Esophagus muscularis mucosa (tissue), 4 donors: ENCODE measurements around the gene ADGRB2. TPM values are rescaled to one million over a fixed set of nuclear protein-coding genes. Genes with fewer than 3 reads are reported as not detected.

ENCODE experiments used
- DNase-seq: peaks from one replicate; pipeline ENCODE4 v3.0.0-alpha.2; 2017; ENCODE audit errors: extremely low spot score
- H3K27ac ChIP-seq, 4 donors: fragments of 200-600 bp; sonication (generic); replicated peaks in 1 of 4; 1 replicate in 3 of 4; 2 replicates in 1 of 4; pipeline ENCODE4 v1.5.1; 2016 to 2019; ENCODE audit warnings: mild to moderate bottlenecking in 1 of 4
- H3K27me3 ChIP-seq, 4 donors: fragments of 200-600 bp; sonication (generic); one replicate each; pipeline versions ENCODE4 v1.5.1 to v1.6.0; 2016 to 2019
- H3K36me3 ChIP-seq, 4 donors: fragments of 200-600 bp; sonication (generic); one replicate each; pipeline ENCODE4 v1.5.1; 2016 to 2019
- H3K4me1 ChIP-seq, 4 donors: fragments of 200-600 bp; sonication (generic); one replicate each; pipeline ENCODE4 v1.5.1; 2016 to 2019
- H3K4me3 ChIP-seq, 4 donors: fragments of 200-600 bp; sonication (generic); 1 replicate in 2 of 4; 2 replicates in 2 of 4; pipeline ENCODE4 v1.5.1; 2016 to 2019; ENCODE audit warnings: mild to moderate bottlenecking in 4 of 4, moderate library complexity in 1 of 4
- H3K9me3 ChIP-seq, 4 donors: fragments of 200-600 bp; sonication (generic); 1 replicate in 3 of 4; 2 replicates in 1 of 4; pipeline ENCODE4 v1.5.1; 2016 to 2019
- CTCF ChIP-seq, 3 experiments: fragments of 200-600 bp in 2 of 3; fragments of 450-650 bp in 1 of 3; sonication (generic) in 2 of 3; IDR thresholded peaks; one replicate each; pipeline ENCODE4 v1.5.1; 2017 to 2019; ENCODE audit warnings: antibody characterized with exemption in 3 of 3, mild to moderate bottlenecking in 2 of 3, moderate library complexity in 1 of 3
- EP300 ChIP-seq: sonication (generic); formaldehyde crosslinking; IDR thresholded peaks from one replicate; pipeline ENCODE4 v1.6.1; 2017; ENCODE audit warnings: antibody characterized with exemption
- POLR2A ChIP-seq: fragments of 450-650 bp; IDR thresholded peaks from one replicate; pipeline ENCODE4 v1.6.1; 2017; ENCODE audit warnings: antibody characterized with exemption, moderate library complexity, mild to moderate bottlenecking, low read depth
- POLR2AphosphoS5 ChIP-seq, 2 donors: sonication (generic); formaldehyde crosslinking; IDR thresholded peaks; one replicate each; pipeline ENCODE4 v1.6.1; 2017; ENCODE audit warnings: antibody characterized with exemption in 2 of 2
- WGBS: methylation state at CpG from one replicate; pipeline ENCODE4 v1.1.5; 2018; 5-methylcytosine and 5-hydroxymethylcytosine counted together
- intact Hi-C: fragments of 100-400 bp; cut with DNase I; formaldehyde crosslinking; loops from one replicate; pipeline ENCODE4 v1.15.1; 2023
- total RNA-seq, 4 donors: library from RNA; depleted of rRNA; stranded (reverse); fragments of >200 nt; gene quantifications; one replicate each; pipeline versions ENCODE4 v1.1.0 to v1.2.1, GENCODE V29; 2016

The ADGRB2 gene
- total RNA-seq, 4 donors from 2014 or later = 0.83 to 4.2 (median 2.1) TPM

GRCh38 chr1:31679676-31680230 lies 84.4 kb downstream of the ADGRB2 start:
- no peak for DNase-seq
- Histone ChIP-seq H3K9me3 (no peaks in the 10 kb centered on the region), H3K27ac (no peak overlapping the region), H3K36me3 (peaks cover 0 to 74% (median 28%) of the 10 kb centered on the region in 4 donors), H3K4me1 (peaks cover 9 to 20% (median 13%) of the 10 kb centered on the region in 4 donors), H3K27me3 (no peaks in the 10 kb centered on the region), H3K4me3 (no peak overlapping the region)
- TF ChIP-seq POLR2AphosphoS5 (IDR thresholded peaks at IDR 0.05) (no peak), EP300 (no peak), POLR2A (no peak), CTCF (IDR thresholded peaks at IDR 0.05) (no peak)
- intact Hi-C loops = no loop called here
- 93% methylated on average over 19 of the region's 23 CpGs for WGBS

GRCh38 chr1:31679091-31679490 lies 85.0 kb downstream of the ADGRB2 start:
- no peak for TF ChIP-seq POLR2AphosphoS5 (IDR thresholded peaks at IDR 0.05)
- no peak for TF ChIP-seq POLR2A
- TF ChIP-seq CTCF (IDR thresholded peaks at IDR 0.05) = no peak
- TF ChIP-seq EP300 = no peak
- intact Hi-C loops = no loop called here
- H3K4me3 ChIP-seq = no peak overlapping the region
- no peaks in the 10 kb centered on the region for H3K9me3 ChIP-seq
- H3K27ac ChIP-seq = no peak overlapping the region
- peaks cover 0 to 70% (median 26%) of the 10 kb centered on the region in 4 donors for H3K36me3 ChIP-seq
- 46% methylated on average over 2 of the region's 2 CpGs for WGBS
- H3K27me3 ChIP-seq = no peaks in the 10 kb centered on the region
- DNase-seq = no peak
- peaks cover 14 to 27% (median 19%) of the 10 kb centered on the region in 4 donors for H3K4me1 ChIP-seq

- H3K4me3 ChIP-seq = no peak overlapping the region
- DNase-seq = no peak
- no peak overlapping the region for H3K27ac ChIP-seq
- intact Hi-C loops = no loop called here
- H3K4me1 ChIP-seq = peaks cover 16 to 31% (median 23%) of the 10 kb centered on the region in 4 donors
- 97% methylated on average over 4 of the region's 4 CpGs for WGBS
- TF ChIP-seq CTCF (IDR thresholded peaks at IDR 0.05) = no peak
- no peak for TF ChIP-seq POLR2AphosphoS5 (IDR thresholded peaks at IDR 0.05)
- TF ChIP-seq POLR2A = no peak
- TF ChIP-seq EP300 = no peak
- no peaks in the 10 kb centered on the region for H3K27me3 ChIP-seq
- no peaks in the 10 kb centered on the region for H3K9me3 ChIP-seq
- H3K36me3 ChIP-seq = peaks cover 0 to 66% (median 24%) of the 10 kb centered on the region in 4 donors
These were observed 85.5 kb downstream of the ADGRB2 start for GRCh38 chr1:31678681-31679080.

GRCh38 chr1:31677949-31678348 lies 86.2 kb downstream of the ADGRB2 start:
- no peak overlapping the region for H3K4me3 ChIP-seq
- DNase-seq = no peak
- H3K27me3 ChIP-seq = no peaks in the 10 kb centered on the region
- WGBS = 73% methylated on average over 6 of the region's 6 CpGs
- peaks cover 0 to 59% (median 20%) of the 10 kb centered on the region in 4 donors for H3K36me3 ChIP-seq
- H3K9me3 ChIP-seq = no peaks in the 10 kb centered on the region
- H3K4me1 ChIP-seq = peaks cover 23 to 38% (median 30%) of the 10 kb centered on the region in 4 donors
- TF ChIP-seq EP300 = no peak
- no peak for TF ChIP-seq POLR2AphosphoS5 (IDR thresholded peaks at IDR 0.05)
- no peak for TF ChIP-seq CTCF (IDR thresholded peaks at IDR 0.05)
- no peak for TF ChIP-seq POLR2A
- no peak overlapping the region for H3K27ac ChIP-seq
- intact Hi-C loops = no loop called here

GRCh38 chr1:31677401-31677800 lies 86.7 kb downstream of the ADGRB2 start:
- Histone ChIP-seq H3K27me3 (no peaks in the 10 kb centered on the region), H3K27ac (no peak overlapping the region), H3K36me3 (peaks cover 0 to 53% (median 17%) of the 10 kb centered on the region in 4 donors), H3K4me1 (peaks cover 28 to 43% (median 36%) of the 10 kb centered on the region in 4 donors), H3K9me3 (no peaks in the 10 kb centered on the region), H3K4me3 (no peak overlapping the region)
- 100% methylated on average over 2 of the region's 3 CpGs for WGBS
- no peak for DNase-seq
- no peak for TF ChIP-seq POLR2AphosphoS5 (IDR thresholded peaks at IDR 0.05)
- no peak for TF ChIP-seq EP300
- no peak for TF ChIP-seq CTCF (IDR thresholded peaks at IDR 0.05)
- TF ChIP-seq POLR2A = no peak
- intact Hi-C loops = no loop called here
